ENCODE measurements around the gene PRXL2C.
"Not testable (repeated sequence)": the region's sequence is repeated elsewhere in the genome, so short reads cannot be mapped to it uniquely, and the experiment has no call there.

PRXL2C gene

DNA sequence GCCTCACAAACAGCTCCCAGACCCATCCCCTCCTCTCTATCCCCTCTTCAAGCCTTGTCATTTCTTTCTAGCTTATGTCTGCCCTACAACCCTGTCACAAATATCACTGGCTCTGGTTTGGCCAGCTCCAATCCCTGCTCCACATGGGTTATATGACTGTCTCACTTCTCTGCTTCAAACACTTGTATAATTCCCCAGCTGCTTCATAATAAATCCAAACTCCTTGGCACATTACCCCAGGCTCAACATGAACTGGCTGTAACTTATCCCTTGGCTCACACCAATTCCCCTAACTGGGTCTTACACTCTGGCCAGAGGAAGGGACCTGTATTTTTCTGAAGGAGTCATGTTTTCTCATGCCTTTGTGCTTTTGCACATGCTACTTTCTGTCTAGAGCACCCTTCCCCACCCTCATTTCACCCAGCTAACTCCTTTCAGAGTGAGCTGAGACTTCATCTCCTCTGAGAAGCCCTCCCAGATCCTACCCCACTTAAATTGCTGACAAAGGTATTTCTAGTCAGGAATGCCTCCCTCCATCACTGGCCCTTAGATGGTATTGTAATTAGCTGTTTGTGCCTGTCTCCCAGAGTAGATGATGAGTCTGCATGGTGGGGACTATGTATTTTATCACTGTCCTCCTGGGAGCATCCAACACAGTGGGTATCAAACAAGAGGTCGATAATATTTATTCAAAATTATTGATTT, 5.3 kb downstream of the PRXL2C start:
- no peak for FAIRE-seq

DNA sequence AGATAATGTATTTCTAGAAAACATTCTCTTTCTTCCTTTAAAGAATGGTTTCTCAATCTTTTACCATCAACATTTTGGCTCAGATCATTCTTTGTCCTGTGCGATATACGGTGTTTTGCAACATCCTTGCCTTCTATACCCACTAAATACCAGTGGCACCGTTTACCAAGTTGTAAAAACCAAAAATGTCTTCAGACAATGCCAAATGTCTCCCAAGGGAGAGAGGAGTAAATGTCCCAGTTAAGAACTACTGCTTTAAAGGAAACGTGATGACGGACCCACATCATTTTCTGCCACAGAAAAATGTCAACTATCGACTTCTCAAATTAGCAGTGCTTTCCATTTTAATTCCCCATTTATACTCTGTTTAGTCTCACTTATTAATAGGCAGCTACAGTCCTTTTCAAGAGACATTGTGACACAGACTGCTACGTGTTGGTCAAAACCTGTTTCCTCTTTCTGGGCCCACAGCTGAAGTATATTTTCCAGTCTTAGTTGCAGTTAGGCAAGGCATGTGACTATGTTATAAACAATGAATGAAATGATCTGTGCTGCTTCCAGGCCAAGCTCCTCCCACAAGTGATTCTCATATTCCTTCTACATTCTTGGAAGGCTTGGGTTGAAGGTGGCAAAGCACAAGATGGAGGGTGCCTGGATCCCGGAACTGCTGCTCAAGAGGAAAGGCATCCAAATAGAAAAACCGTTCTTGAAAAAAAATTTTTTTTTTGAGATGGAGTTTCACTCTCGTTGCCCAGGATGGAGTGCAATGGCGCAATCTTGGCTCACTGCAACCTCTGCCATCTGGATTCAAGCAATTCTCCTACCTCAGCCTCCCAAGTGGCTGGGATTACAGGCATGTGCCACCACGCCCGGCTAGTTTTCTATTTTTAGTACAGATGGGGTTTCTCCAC, 8.8 kb downstream of the PRXL2C start:
- no peak for FAIRE-seq

DNA sequence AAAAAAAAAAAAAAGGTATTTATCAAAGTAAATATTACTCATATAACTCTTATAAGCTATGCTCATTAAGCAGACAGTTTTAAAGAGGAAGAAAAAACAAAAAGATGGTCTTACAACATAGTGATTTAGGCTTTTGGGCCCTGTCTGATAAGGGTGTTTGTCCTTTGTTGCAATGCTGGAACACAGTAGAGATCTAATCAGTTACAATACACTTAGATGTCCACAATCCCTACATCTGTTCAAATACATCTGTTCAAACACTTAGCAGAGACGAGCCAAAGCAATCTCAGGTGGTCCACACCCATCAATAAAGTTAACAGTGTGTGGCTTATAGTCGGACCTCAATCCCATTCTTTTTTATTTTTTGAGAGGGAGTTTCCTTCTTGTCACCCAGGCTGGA, 11.0 kb downstream of the PRXL2C start:
- no peak for FAIRE-seq

DNA sequence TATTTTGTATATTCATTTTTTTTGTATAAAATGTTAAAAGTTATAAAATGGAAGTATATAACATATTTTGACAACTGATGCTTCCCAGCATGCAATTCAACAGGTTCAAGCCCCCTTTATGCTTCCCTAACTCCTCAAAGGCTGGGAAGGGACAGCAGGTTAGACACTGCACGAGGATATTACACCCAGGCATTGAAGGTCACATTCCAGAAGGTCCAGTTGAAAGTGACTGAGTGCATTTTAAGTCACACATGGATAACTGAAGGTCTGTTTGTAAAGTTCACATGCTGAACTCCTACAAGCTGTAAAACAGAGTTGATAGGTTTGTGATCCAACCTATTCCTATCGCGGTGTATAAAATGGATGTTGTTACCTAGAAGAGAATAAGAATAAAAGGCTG, 13.6 kb downstream of the PRXL2C start:
- no peak for FAIRE-seq

DNA sequence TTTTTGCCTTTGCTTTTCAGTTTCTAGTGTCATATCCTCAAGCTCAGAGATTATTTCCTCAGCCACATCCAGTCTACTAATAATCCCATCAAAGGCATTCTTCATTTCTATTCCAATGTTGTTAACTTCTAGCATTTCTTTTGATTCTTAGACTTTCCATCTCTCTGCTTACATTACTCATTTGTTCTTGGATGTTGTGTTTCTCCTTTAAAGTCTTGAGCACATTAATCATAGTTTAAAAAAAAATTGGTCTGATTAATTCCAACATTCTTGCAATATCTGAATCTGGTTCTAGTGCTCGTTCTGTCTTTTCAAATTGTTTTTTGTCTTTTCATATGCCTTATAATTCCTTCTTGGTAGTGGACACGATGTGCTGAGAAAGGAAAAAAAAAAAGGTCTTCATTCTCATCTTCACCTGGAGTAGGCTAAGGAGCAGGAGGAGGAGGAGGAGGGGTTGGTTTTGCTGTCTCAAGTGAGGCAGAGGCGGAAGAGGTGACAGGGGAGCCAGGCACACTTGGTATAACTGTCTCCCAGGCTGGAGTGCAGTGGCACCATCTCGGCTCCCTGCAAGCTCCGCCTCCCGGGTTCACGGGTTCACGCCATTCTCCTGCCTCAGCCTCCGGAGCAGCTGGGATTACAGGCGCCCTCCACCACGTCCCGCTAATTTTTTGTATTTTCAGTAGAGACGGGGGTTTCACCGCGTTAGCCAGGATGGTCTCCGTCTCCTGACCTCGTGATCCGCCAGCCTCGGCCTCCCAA, 16.3 kb downstream of the PRXL2C start:
- no peak for FAIRE-seq

DNA sequence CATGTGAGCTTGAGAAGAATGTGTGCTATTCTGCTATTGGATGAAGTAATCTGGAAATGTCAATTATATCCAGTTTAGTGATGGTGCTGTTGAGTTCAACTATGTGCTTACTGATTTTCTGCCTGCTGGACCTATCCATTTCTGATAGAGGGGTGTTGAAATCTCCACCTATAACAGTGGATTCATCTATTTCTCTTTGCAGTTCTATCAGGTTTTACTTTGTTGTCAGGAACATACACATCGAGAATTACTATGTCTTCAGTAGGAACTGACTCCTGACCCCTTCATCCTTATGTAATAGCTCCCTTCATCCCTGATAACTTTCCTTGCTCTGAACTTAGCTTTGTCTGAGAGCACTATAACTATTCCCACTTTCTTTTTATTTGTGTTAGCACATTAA, 18.7 kb downstream of the PRXL2C start:
- no peak for FAIRE-seq

DNA sequence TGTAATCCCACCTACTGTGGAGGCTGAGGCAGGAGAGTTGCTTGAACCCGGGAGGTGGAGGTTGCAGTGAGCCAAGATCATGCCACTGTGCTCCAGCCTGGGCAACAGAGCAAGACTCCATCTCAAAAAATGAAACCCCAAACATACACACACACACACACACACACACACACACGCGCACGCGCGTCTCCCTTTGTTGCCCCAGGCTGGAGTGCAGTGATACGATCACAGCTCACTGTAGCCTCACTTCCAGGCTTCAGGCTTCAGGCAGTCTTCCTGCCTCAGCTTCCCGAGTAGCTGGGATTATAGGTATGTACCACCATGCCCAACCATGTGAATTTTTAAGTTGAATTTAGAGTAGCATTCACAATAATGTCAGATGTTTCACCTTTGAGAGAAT, 21.5 kb downstream of the PRXL2C start:
- FAIRE-seq = not testable (repeated sequence)

DNA sequence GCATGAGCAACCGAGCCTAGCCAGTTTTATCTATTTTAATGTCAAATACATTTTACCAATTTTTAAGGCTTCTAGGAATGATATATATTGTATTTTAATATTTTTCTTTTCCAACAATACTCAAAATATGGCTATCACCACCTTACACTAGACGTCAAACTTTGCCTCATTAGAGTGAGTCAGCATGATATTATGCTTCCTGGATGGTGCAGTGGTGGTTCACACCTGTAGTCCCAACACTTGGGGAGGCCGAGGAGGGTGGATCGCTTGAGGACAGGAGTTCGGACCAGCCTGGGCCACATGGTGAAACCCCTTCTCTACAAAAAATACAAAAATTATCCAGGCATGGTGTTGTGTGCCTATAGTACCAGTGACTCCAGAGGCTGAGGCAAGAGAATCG, 28.2 kb downstream of the PRXL2C start:
- no peak for FAIRE-seq

DNA sequence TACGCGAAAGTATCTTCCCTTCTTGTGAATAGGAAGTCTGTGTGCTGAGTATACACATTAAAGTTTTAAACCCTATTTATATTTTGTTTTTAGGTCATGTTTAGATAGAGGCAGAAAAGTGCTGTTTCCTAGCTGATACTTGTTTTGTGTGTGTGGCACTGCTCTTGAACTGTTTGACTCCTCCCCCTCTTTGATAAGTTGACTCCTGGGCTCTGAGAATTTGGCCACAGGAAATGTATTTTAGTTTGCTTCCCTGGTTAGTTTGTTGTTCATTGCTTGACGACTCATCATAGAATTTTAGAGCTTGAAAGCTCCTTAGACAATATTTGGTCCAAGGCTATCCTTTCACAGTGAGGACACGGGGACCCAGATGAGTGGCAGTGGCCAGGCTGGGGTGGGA, 33.5 kb downstream of the PRXL2C start:
- no peak for FAIRE-seq

DNA sequence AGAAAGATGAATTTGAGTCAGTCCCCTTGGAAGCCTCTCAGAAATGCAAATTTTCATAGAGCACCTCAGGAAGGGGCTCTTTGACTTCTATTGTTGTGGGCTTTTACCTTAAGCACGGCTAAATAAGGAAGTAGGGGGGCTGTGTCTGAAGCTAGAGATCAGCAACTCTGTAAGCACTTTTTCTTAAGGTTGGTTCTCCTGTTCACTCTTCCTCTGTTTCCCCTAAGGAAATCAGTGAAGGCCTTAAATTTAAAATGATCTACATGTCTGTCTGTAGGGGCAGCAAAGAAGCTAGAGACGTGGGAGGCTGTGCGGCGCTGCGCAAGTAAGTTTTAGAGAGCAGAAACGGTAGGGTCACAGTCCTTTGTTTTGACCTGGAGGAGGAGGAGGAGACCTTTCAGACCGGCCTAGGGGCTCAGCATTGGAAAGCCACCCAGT, 34.3 kb downstream of the PRXL2C start:
- no peak for FAIRE-seq

DNA sequence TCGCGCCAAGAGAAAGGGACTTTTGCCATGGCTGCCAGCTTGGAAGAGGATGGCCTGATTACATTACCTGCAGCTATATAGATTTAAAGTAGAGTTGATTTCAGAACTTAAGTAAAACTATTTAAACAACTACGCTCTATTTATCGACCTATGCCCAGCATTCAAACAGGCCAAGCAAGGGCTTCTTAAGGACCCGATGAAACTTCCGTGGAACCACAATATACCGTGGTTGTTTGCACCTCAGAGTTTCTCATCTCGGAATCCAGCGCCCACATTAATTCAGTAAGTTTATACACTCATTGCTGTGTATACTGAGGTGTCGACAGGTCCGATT, 35.0 kb downstream of the PRXL2C start:
- no peak for FAIRE-seq

DNA sequence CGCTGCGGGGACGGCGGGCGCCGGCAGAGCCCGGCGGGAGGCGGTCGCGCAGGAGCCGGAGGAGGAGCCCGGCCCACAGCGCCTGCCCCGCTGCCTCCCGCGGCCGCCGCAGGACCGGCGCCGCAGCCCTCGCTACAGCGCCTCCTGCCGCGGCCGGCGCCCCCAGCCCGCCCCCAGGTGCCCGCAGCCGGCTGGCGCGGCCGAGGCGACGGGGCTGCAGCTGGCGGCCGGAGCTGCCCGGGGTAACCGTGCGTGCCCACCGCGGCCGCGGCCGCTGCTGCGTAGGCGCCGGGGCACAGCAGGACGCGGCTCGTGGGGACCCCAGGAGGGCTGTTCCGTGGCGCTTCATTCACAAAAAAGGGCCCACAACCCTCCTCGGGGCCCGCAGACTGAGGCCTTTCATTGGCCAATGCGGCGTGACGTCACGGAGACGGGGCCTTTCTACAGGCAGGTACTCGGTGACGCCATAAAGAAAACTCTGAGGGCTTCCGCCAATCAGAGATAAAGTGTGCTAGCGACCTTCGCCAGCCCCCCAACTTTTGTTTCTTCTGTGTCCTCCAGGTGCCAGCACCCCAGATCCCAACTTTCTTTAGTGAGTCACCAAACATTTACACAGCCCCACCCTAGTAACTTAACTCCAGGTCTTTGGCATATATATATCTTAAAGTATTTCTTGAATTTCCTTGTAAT, 35.5 kb downstream of the PRXL2C start, which contains the start of gene CDC14B:
CDC14B (minus strand) TSS at position 353 of the 690 bp plus-strand sequence. CDS start 465 bp downstream, outside the sequence.
- FAIRE-seq = peak; percentile 24

DNA sequence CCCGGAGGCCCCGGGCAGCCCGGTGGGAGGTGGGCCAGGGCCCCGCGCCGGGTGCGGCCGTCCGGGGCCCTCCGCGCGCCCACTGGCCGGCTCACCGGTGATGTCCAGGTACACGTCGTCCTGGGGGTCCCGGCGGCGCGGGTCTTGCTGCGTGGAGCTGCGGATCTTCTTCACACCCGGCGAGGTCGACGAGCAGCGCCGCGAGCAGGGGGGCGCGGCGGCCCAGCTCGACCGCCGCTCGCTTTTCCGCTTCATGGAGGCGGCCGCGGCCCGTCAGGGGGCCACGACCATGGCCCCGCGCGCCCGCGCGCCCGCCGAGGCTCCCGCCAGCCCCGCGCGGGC, 36.0 kb downstream of the PRXL2C start:
- FAIRE-seq = no peak

DNA sequence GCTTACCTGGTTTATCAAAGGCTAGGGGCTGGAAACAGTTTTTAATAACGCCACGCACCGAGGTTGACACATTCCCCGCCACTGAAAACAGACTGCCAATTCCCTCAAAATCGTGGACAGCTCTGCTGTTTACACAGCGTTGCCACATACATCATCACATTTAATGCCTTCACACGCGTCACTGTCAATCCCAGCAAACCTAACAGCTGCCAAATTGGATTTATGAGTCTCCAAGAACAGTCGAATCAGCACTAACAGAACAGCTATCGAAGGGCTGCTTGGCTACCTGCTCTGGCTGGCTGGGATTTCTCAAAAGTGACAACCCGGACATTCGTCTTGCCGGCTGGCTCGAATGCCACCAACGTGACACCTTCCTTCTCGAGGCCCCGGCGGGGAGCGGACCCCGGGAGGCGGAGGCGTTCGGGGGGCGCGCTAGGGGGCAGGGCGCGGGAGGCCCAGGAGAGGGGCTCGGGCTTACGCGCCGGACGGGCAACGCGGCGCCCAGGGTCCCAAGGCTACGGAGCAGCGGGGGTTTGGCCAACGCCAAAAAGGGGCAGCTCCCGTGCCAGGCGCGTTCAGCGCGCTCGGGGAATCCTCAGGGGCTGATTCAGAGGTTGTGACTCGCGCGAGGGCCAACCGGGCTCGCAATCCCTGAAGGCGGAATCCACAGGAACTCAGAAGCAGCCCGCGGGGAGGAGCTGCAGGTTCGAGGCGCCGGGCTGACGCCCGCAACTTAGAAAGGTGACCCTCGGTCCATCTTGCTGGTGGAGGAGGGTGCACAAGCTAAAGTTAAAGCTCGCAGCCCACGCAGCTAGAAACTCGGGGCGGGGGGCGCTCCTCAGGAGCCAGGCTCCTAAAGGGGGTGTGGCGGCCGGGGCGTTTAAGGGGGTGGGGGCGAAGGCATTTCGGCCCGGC, 36.7 kb downstream of the PRXL2C start:
- no peak for FAIRE-seq

DNA sequence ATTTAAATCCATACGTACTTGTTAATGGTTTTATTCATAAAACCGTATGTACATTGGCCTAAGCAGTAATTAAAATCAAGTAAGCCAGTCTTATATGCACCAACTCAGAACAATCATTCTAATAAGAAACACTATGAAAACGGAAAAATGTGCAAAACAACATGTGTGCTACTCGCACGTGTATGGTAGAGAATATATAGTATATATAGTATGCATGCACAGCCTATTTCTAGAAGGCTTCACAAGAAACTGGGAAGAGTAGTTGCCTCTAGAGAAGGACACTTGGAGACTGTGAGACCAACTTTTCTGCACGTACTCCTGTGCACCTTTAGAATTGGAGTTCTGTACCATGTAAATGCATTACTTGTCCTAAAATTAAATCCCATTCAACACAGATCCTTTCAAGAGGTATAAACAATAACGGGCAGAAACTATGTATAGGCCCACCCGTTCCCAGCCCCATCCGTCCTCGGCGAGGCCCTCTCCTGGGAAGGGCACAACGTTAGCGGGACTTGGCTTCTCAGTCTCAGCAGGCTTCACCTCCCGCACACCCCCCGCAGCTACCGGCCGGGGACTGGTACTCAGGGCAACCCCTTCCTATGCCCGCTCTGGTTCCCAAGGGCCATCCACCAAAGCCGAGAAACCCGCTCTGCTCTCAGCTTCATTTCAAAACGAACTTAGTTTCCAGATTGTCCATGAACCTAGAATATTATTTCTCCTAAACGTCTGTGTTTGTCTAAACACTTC, 37.5 kb downstream of the PRXL2C start:
- no peak for FAIRE-seq

DNA sequence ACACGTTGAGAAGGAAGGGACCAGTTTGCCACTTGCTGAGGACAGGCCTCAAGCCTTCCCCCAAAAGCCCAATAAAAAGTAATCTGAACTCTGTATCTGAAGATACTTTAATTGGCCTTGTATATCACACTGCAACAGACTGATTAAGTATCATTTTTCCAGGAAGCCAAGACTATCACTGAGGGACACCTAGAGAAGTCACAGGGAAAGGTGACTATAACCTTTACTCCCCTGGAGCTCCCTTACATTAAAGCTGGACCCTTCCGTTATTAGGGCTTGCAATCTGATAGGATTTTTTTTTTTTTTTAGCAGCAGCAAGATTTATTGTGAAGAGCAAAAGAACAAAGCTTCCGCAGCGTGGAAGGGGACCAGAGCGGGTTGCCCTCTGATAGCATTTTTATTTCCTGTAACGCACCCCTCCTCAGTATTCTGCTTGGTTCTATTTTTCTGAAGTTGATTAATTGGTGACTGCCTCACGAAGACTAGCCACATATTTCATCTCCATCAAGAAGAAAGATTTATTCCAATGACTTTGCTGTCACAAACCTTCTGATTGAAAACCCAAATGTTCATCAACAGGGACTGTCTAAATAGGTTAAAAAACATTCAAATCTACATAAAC, 38.2 kb downstream of the PRXL2C start:
- FAIRE-seq = no peak

DNA sequence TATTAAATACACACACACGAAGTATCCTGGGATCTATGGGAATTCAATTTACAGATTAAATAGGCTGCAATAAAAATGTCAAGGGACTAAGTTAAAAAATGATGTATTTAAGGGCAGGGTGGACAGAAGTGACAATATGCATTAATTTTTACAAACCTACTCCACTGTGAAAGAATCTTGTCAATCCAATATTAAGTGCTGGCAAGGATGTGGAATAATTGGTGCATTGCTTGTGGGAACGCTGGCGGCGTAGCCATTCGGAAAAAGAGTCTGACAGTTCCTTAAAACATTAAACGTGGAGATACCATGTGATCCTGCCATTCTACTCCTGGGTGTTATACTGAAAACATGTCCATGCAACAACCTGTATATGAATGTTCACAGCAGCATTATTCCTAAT, 39.7 kb downstream of the PRXL2C start:
- FAIRE-seq = no peak

DNA sequence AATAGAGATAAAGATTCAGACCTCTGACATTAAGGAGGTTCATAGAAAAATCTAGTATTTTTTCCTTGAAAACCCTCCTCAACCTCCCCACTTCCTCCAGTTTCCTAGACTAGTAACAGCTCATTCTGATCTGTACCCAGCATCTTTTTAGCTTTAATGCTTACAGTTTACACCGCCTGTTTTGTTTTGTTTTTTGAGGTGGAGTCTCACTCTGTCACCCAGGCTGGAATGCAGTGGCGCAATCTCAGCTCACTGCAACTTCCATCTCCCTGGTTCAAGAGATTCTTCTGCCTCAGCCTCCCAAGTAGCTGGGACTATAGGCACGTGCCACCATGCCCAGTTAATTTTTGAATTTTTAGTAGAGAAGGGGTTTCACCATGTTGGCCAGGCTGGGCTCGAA, 40.5 kb downstream of the PRXL2C start:
- FAIRE-seq = not testable (repeated sequence)

DNA sequence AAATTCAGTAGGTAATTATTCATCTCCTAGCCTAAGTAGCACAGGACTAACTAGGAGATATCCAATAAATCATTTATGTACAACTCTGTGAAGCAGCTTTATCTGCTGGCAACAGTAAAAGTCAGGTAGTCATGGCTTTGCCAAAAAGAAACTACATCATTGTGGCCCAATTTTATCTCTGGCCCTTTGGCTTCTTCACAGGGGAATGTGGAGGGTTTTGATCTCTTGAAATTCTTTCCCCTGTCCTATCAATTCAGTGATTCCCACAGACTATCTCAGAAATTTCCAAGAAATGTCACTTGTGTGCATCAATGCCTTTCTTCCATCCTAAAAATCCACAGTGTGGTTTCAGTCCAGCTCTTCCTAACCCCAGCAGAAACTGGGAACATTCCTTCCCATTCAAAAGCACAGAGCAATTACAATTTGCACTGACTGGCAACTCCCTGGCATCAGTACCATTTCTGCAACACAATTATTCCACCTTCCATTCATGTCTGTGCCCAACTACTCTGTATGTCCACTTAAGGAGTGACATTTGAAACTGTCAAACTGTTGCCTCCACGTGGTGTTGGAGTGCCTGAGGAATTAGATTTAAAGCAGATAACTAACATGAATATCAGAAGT, 42.0 kb downstream of the PRXL2C start:
- no peak for FAIRE-seq

Measured in islet of Langerhans (tissue), 1 donor.